ENCODE measurements around the gene SPACA4.

SPACA4 gene, protein sequence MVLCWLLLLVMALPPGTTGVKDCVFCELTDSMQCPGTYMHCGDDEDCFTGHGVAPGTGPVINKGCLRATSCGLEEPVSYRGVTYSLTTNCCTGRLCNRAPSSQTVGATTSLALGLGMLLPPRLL

DNA sequence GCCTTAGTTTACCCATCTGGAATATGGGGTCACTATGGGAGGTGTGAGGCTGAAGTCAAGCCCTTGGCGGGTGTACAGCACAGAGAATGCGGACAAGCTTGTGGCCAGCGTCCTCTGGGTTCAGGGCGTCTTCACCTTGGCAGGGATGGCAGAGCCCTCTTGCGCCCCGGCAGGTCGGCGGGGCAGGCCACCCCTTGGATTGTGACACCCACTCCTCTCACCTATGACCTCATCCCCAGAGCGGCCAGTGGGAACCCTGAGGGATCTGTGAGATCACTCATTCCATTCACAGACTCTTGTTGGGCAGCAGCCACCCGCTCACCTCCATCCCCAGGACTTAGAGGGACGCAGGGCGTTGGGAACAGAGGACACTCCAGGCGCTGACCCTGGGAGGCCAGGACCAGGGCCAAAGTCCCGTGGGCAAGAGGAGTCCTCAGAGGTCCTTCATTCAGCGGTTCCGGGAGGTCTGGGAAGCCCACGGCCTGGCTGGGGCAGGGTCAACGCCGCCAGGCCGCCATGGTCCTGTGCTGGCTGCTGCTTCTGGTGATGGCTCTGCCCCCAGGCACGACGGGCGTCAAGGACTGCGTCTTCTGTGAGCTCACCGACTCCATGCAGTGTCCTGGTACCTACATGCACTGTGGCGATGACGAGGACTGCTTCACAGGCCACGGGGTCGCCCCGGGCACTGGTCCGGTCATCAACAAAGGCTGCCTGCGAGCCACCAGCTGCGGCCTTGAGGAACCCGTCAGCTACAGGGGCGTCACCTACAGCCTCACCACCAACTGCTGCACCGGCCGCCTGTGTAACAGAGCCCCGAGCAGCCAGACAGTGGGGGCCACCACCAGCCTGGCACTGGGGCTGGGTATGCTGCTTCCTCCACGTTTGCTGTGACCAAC, at the start of gene SPACA4:
Gene SPACA4, plus strand, starts transcription at position 280 of the 896 bp plus-strand sequence. Its CDS starts 237 bp downstream, at position 517.
- TF ChIP-seq, protein P1, sequence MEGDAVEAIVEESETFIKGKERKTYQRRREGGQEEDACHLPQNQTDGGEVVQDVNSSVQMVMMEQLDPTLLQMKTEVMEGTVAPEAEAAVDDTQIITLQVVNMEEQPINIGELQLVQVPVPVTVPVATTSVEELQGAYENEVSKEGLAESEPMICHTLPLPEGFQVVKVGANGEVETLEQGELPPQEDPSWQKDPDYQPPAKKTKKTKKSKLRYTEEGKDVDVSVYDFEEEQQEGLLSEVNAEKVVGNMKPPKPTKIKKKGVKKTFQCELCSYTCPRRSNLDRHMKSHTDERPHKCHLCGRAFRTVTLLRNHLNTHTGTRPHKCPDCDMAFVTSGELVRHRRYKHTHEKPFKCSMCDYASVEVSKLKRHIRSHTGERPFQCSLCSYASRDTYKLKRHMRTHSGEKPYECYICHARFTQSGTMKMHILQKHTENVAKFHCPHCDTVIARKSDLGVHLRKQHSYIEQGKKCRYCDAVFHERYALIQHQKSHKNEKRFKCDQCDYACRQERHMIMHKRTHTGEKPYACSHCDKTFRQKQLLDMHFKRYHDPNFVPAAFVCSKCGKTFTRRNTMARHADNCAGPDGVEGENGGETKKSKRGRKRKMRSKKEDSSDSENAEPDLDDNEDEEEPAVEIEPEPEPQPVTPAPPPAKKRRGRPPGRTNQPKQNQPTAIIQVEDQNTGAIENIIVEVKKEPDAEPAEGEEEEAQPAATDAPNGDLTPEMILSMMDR (IDR thresholded peaks at IDR 0.05) = no peak
- Mint-ChIP-seq H3K27me3 (ENCODE audit: low read depth, poor library complexity) (peaks cover 6% of the 10 kb centered on the region), H3K36me3 (ENCODE audit: low read depth) (no peaks in the 10 kb centered on the region), H3K9me3 (no peaks in the 10 kb centered on the region), H3K27ac (no peak within 1 kb of the TSS), H3K4me3 (no peak within 1 kb of the TSS), H3K4me1 (peaks cover 3% of the 10 kb centered on the region)
- no peak for DNase-seq

DNA sequence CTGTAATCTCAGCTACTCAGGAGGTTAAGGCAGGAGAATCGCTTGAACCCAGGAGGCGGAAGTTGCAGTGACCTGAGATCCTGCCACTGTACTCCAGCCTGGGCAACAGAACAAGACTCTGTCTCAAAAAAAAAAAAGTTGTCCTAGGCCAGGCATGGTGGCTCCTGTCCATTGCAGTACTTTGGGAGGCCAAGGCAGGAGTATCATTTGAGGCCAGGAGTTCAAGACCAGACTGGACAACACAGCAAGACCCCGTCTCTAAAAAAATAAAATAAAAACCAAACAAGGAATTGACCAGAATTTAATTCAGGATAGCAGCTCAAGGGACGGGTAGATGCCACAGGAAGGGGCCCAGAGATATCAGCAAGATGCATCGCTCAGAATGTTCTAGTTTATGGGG, 49.7 kb upstream of the SPACA4 start:
- TF ChIP-seq, protein P1 (IDR thresholded peaks at IDR 0.05) = no peak
- Mint-ChIP-seq H3K36me3 (ENCODE audit: low read depth) (no peaks in the 10 kb centered on the region), H3K4me3 (no peak overlapping the region), H3K9me3 (no peaks in the 10 kb centered on the region), H3K27me3 (ENCODE audit: low read depth, poor library complexity) (peaks cover 10% of the 10 kb centered on the region), H3K4me1 (peaks cover 43% of the 10 kb centered on the region), H3K27ac (no peak overlapping the region)
- no peak for DNase-seq

DNA sequence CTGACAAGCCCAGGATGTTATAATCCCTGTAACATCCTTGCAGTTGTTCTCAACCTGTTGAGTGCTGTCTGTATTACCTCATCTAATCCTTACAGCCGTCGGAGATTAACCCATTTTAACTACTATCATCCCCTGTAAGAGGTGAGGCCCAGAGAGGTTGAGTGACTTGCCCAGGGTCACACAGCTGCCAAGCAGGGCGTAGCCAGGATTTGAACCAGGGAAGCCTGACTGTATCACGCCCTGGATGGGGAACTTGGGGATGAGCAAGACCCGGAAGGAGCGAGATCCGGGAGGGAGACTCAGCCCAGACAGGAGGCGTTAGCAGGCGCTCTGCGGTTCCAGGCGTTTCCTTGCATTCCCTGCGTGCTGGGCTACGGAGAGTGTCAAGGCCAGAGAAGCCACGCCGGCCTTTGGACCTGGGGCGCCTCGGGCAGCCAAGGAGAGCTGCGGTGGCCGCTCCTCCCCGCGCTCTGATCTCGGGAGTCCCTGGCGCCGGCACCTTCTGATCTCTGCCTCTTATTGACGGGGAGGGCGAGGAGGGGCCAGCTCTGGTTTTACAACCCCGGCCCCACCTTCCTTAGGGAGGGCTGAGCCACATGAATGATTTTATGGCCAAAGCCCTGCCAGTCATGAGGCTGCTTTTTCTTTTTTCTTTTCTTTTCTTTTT, 48.4 kb upstream of the SPACA4 start:
- H3K4me3 Mint-ChIP-seq = peak overlapping the region; percentile 52
- TF ChIP-seq, protein P1 (IDR thresholded peaks at IDR 0.05) = no peak

DNA sequence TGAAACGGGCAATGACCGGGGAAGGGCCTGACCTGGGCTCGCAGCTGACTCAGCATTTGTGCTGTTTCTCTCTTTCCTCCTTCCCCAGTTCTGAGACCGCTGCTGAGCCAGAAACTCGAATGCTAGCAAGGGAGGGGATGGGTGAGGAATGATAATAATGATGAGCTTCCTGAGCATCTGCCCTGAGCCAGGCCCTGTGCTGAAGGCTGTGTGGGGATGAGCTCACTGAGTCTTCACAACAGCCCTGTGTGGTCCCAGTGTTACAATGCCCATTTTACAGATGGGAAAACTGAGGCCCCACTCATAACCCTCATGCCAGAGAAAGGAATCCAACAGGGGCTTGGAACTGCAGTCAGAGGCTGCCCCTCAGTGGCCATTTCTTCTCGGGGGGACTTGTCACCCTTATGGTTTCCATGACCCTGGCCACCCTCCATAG, 46.4 kb upstream of the SPACA4 start:
- H3K27ac Mint-ChIP-seq = no peak overlapping the region
- TF ChIP-seq, protein P1 (IDR thresholded peaks at IDR 0.05) = no peak
- peaks cover 34% of the 10 kb centered on the region for H3K4me1 Mint-ChIP-seq
- no peak overlapping the region for H3K4me3 Mint-ChIP-seq
- no peaks in the 10 kb centered on the region for H3K9me3 Mint-ChIP-seq
- DNase-seq = no peak
- H3K27me3 Mint-ChIP-seq (ENCODE audit: low read depth, poor library complexity) = peaks cover 9% of the 10 kb centered on the region
- no peaks in the 10 kb centered on the region for H3K36me3 Mint-ChIP-seq (ENCODE audit: low read depth)

More for the DNA sequence above, 48.4 kb upstream of the SPACA4 start:
- Mint-ChIP-seq H3K4me1 (peaks cover 44% of the 10 kb centered on the region), H3K27me3 (ENCODE audit: low read depth, poor library complexity) (peaks cover 10% of the 10 kb centered on the region), H3K27ac (no peak overlapping the region), H3K36me3 (ENCODE audit: low read depth) (no peaks in the 10 kb centered on the region), H3K9me3 (no peaks in the 10 kb centered on the region)
- peak; percentile 79 for DNase-seq

DNA sequence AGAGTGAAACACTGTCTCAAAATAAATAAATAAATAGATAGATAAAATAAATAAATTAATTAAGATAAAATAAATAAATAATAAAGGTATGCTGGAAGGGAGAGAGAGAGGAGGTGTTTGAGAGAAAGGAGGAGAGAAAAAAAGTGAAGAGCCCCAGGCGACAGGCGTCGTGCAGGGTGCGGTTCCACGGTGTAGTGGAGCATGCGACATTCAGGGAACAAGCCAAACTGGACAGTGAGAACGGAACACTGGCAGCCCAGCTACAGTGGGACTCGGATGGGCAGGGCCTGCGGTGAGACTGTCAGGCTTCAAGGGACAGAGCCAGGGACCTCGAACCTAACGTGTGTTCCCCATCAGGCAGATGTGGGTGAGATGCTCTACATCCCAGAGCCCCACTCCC, 45.1 kb upstream of the SPACA4 start:
- Mint-ChIP-seq H3K4me3 (no peak overlapping the region), H3K36me3 (ENCODE audit: low read depth) (no peaks in the 10 kb centered on the region), H3K9me3 (no peaks in the 10 kb centered on the region), H3K27ac (no peak overlapping the region), H3K27me3 (ENCODE audit: low read depth, poor library complexity) (peaks cover 12% of the 10 kb centered on the region), H3K4me1 (peaks cover 25% of the 10 kb centered on the region)
- no peak for DNase-seq
- TF ChIP-seq, protein P1 (IDR thresholded peaks at IDR 0.05) = no peak
